GM11168 (cell line): ENCODE data around the gene NIFK.

ENCODE experiments used
- in situ Hi-C: fragments of 300-500 bp; cut with MboI; formaldehyde crosslinking; loops from one replicate; pipeline ENCODE4 v1.12.0; 2022; ENCODE audit warnings: low sequenced_read_pairs; ENCODE audit not compliant: unreplicated experiment

Gene NIFK

GRCh38 chr2:121736462-121737336 is at the start of gene NIFK:
TSS of gene NIFK (minus strand) at chr2:121736875. CDS start at chr2:121736850, 25 bp downstream.
- in situ Hi-C loops, result no loop called here

- in situ Hi-C loops, result no loop called here
These were observed 46.5 kb upstream of the NIFK start for GRCh38 chr2:121783180-121783579.

GRCh38 chr2:121778741-121779487 is 42.2 kb upstream of the NIFK start:
- in situ Hi-C loops, result no loop called here

GRCh38 chr2:121777699-121778058 is 41.0 kb upstream of the NIFK start:
- in situ Hi-C loops, result no loop called here

- in situ Hi-C loops, result no loop called here
These were observed 40.4 kb upstream of the NIFK start for GRCh38 chr2:121776885-121777698.

GRCh38 chr2:121776361-121776760 is 39.7 kb upstream of the NIFK start:
- in situ Hi-C loops, result no loop called here

- in situ Hi-C loops, result no loop called here
These were observed 37.6 kb upstream of the NIFK start for GRCh38 chr2:121774235-121774634.

- in situ Hi-C loops, result no loop called here
These were observed 35.5 kb upstream of the NIFK start for GRCh38 chr2:121771976-121772742.

- in situ Hi-C loops, result no loop called here
These were observed 31.6 kb upstream of the NIFK start for GRCh38 chr2:121768143-121768755.

- in situ Hi-C loops, result no loop called here
These were observed 29.9 kb upstream of the NIFK start for GRCh38 chr2:121766624-121767023.

- in situ Hi-C loops, result no loop called here
These were observed 28.1 kb upstream of the NIFK start for GRCh38 chr2:121764681-121765228.

- in situ Hi-C loops, result no loop called here
These were observed 18.8 kb upstream of the NIFK start, which contains the start of gene TSN for GRCh38 chr2:121755237-121756111. TSS of gene TSN (plus strand) at chr2:121755651. CDS start at chr2:121755780, 129 bp downstream.

GRCh38 chr2:121754851-121755236 is 18.2 kb upstream of the NIFK start:
- in situ Hi-C loops, result no loop called here

GRCh38 chr2:121748202-121748601 is 11.5 kb upstream of the NIFK start:
- in situ Hi-C loops, result no loop called here

GRCh38 chr2:121746071-121746578 is 9.4 kb upstream of the NIFK start:
- in situ Hi-C loops, result no loop called here

- in situ Hi-C loops, result no loop called here
These were observed 4.8 kb upstream of the NIFK start for GRCh38 chr2:121741450-121741849.

- in situ Hi-C loops, result no loop called here
These were observed 4.3 kb upstream of the NIFK start for GRCh38 chr2:121740973-121741372.

GRCh38 chr2:121736140-121736461 is 574 bp downstream of the NIFK start:
- in situ Hi-C loops, result no loop called here
